SHP77 (cell line): ENCODE measurements around the gene SIM2.

Experiments used
- DNase-seq, 2 experiments: peaks; one replicate each; lab custom pipeline; 2025; lab: John Stamatoyannopoulos, UW

Gene SIM2

DNA sequence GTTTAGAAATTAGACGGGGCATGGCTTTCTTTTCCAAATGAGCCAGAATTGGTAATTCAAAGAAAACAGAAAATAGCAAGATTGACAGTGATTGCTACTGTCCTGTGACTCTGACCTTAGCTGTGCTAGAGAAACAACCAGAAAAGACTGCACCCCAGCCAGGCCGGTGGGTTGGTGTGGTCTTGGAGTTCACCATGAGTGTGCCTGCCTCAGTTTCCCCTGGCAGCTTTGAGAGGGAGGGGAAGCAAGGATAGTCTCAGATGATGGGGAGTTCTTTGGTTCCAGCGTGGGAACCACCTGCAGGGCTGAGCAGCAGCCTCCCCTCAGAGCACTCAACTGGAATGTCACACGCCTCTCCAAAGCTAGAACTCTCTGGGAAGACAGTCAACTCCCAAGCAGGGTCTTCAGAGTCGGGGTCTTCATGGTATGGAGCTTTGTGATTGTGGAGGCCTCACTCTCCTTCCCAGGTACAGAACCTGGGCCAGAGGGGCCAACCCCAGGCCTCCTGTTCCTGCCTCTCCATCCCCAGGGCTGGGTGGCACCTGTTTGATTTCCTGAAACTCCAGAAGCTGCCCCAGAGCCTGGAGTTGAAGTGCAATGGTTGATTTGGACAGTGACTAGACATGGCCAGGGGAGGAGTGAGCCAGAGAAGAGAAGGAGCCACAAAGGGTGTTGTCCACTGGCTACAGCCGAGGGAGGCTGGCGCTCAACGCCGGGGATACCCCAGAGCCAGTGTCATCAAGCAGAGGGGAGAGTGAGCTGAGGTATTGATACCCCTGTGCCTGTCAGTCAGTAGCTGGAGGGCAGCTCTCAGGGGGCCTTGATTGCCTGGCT lies 35.7 kb downstream of the SIM2 start:
- DNase-seq, result no peak

DNA sequence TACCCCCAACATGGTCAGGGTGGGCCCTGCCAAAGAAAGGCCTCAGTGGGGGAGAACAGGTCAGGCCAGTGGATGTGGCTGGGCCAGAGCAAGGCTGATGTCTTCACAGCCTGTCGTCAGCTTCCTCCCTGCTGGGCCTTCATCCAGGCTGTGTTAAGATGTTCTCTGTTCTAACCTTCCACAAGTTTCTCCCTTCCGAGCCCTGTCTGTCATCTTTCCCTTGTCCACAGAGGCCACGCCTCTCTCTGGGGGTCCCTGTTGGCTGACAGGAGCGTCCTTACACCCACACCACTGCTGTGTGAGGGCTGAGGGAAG lies 36.2 kb downstream of the SIM2 start:
- DNase-seq, result no peak

DNA sequence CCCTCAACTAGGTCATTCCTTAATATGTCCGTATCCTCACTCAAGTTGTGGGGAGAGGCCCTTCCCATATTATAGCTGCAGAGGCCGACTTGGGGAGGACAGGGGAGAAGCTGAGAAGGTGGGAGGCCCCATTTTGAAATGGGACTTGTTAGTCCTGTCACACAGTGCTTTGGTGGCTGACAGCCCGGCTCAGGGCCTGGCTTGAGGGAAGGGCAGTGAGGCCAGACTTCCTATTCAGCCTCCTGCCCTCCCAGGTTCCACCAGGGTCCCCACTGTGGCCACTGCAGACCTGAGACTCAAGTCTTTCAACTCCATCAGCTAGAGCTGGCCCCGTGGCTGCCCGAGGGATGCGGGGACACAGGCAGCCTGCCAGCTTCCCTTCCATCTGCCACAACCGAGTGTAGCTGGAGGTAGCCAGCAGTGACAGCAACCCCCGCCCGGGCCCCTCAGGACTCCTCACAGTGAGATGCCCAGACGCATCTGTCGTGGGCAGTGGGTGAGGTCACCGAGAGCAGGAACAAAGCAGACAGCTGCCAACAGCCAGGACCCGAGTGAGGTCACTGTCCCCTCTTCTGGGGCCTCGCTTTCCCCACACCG lies 36.9 kb downstream of the SIM2 start:
- peak in 1 of 2 experiments; percentile 22 for DNase-seq

DNA sequence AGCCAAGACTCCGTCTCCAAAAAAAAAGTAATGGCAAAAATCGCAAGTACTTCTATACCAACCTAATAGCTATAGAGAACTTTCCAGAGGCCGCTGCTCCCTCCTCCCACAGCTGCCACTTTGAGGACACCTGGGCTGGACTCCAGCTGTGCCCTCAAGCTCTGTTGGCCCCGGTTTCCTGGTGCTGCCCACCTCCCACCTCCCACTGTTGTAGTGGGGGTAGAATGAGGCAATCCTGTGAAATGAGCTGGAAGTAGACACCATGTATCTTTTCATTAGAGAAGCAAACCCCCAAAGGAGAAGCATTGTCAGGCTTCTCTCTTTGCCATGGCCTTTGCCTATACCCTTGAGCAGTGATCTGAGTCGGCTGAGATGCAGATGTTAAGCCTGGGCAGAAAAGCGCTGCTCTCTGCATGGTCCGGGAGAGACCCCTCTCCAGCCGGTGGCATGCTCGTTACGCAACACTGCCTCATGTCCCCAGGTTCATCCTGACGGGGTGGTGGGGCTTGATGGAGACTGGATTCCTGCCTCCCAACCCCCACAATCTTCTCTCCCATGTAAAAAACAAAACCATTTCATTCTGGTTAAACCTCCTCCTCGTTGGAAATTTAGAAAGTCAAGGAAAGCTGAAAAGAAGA lies 39.7 kb downstream of the SIM2 start:
- no peak for DNase-seq

DNA sequence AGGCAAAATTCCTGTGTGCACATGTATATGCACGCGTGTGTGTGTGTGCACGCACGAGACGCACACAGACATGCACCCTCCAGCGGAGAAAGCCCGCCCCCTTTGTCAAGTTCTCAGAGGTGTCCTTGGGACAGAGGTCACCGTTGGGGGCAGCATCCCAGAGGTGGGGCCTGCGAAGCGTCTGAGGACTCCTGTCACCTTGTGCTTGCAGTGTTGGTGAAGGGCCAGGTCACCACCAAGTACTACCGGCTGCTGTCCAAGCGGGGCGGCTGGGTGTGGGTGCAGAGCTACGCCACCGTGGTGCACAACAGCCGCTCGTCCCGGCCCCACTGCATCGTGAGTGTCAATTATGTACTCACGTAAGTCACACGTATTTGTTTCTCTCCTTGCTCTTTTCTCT lies 42.6 kb downstream of the SIM2 start:
- no peak for DNase-seq

DNA sequence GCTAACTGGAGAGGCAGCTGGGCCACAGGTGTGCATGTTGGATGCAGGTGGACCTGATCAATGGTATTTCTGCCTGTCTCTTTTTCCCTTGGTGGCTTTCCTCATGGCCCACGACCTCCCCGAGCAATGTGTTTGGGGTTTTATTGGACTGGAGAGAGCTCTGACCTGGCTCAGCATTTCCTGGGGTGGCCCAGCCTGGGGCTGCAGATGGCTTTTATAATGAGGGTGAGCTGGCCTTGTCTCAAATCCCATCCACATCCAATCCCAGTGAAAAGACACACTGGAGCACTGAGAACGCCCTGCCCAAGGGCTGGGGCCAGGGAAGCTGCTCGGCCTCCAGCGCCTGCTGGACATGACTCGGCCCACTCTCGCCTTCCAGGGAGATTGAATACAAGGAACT lies 44.1 kb downstream of the SIM2 start:
- DNase-seq, result no peak

DNA sequence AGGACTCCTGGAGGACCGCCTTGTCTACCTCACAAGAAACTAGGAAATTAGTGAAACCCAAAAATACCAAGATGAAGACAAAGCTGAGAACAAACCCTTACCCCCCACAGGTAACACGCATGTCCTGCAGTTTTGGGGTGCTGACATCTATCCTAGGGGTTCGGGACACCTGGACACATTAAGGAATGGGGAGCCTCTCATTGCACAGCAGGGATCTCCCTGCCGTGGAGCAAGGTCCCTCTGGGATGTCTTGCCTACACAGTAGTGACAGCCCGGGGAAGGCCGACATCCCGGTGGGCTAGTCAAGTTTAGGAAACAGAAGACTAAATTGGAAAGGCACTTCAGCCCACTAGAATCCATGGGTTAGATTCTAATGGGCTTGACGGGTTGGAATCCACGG lies 44.5 kb downstream of the SIM2 start:
- DNase-seq, result no peak

DNA sequence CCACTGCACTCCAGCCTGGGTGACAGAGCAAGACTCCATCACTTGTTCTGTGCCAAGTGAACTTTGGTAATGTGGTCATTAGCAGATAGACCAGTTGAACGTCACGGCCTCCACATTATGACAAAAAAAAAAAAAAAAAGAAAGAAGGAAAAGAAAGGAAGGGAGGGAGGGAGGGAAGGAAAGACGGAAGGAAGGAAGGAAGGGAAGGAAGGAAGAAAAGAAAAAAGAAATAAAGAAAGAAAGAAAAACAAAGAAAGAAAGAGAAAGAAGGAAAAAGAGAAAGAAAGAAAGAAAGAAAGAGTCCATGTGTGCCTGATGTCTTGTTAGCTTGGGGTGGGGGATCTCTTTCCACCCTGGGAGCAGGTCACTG lies 45.3 kb downstream of the SIM2 start:
- DNase-seq, result no peak

DNA sequence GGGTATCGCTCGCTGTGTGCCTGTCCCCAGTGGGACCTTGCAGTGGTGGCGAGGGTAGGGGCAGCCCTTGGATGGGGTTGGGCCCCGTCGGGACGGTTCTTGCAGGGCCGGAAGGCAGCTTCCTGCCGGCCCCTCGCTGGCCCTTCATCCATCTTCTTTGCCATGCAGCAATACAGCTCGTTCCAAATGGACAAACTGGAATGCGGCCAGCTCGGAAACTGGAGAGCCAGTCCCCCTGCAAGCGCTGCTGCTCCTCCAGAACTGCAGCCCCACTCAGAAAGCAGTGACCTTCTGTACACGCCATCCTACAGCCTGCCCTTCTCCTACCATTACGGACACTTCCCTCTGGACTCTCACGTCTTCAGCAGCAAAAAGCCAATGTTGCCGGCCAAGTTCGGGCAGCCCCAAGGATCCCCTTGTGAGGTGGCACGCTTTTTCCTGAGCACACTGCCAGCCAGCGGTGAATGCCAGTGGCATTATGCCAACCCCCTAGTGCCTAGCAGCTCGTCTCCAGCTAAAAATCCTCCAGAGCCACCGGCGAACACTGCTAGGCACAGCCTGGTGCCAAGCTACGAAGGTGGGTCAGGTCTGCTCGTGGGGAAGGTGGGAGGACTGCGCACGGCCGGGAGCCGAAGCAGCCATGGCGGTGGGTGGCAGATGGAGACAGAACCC lies 45.8 kb downstream of the SIM2 start:
- DNase-seq, result peak in 1 of 2 experiments; percentile 11

DNA sequence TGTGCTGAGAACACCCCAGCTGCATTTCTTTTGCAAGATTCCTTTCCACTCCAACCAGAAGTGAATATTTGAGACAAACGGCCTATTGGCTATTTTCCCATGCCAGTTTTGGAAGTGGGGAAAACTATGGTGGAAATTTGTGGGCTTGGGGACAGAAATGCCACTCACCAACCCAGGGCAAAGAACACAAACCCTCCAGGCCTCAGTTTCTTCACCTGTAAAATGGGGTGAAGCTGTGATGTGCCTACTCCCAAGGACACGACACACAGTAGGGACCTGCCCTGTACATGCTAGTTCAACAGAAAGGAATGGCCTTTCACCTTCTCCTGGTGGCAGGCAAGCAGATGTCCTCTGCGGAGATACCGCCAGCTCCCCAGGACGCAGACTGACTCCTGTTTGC lies 46.5 kb downstream of the SIM2 start:
- no peak for DNase-seq

DNA sequence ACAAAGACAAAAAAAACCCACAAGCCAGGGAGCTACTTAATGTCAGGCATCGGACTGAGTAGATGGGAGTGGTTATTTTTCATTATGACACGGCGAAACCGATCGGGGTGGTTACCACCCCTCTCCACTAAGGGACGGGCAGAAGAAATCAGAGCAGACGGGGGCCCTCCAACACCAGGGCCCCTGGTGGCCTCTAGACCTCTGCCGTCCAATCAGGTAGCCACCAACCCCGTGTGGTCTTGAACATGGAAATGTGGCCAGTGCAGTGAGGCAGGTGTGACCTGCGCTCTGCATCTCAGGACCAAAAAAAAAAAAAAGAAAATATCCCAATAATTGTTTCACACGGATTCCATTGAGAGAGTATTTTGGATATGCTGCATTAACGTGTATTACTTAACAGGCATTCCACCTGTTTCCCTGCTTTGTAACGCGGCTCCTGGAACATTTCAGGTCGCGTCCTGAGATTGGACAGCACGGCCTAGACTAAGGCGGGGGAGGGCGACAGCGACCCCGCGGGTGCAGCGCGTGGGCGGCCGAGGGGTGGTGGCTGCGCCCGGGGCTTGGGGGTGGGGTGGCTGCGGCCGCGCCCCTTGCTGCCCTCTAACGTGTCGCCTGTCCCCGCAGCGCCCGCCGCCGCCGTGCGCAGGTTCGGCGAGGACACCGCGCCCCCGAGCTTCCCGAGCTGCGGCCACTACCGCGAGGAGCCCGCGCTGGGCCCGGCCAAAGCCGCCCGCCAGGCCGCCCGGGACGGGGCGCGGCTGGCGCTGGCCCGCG lies 48.3 kb downstream of the SIM2 start:
- DNase-seq, result no peak

DNA sequence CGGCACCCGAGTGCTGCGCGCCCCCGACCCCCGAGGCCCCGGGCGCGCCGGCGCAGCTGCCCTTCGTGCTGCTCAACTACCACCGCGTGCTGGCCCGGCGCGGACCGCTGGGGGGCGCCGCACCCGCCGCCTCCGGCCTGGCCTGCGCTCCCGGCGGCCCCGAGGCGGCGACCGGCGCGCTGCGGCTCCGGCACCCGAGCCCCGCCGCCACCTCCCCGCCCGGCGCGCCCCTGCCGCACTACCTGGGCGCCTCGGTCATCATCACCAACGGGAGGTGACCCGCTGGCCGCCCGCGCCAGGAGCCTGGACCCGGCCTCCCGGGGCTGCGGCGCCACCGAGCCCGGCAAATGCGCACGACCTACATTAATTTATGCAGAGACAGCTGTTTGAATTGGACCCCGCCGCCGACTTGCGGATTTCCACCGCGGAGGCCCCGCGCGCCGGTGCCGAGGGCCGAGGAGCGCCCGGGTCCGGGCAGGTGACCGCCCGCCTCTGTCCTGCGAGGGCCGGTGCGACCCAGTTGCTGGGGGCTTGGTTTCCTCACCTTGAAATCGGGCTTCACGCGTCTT lies 49.0 kb downstream of the SIM2 start:
- peak in 1 of 2 experiments; percentile 4 for DNase-seq

DNA sequence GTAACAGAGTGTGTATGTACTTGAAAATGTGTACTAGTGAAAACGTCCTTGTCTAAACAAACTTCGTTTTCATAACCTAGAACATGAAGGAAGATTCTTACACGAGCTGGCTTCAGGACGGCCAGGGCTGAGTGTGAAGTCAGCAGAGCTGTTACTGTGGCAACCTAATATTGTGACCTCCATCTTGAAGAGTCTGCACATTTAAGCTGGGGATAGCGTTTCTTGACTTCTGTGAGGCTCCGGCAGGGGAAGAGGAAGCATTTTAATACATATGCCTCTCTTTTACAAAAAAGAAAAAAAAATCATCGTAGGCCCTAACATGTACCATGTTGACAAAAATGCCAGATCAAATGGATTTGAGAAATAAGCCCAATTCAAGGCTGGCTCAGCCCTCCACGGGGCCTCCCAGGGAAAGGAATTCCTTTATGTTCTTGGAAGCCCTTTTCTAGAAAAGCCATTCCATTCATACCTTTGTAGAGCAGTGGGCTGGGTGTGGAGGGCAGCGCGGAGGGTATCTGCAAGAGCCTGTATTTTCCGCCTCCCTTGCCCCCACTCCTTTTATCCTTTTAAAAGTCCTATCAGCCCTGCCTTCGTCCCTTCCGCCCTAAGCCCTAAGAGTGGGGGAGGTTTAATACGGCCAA lies 51.1 kb downstream of the SIM2 start:
- DNase-seq, result no peak

DNA sequence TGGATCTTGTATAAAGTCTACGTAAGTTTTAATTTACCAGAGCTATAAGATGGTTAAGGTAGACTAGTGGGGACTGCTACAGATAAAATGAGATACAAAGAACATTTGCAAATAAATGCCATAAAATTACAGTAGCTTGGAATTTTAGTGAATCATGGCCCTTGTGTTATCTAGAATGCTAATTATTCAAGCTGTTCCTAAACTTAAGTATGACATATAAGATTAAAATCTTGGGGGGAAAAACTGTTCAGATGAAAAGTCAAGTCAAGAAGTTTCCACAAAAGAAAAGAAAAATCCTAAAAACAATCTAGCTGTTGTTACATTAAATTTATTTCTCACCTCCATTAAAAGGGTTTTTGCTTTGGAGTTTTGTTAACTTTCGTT lies 51.7 kb downstream of the SIM2 start:
- no peak for DNase-seq

DNA sequence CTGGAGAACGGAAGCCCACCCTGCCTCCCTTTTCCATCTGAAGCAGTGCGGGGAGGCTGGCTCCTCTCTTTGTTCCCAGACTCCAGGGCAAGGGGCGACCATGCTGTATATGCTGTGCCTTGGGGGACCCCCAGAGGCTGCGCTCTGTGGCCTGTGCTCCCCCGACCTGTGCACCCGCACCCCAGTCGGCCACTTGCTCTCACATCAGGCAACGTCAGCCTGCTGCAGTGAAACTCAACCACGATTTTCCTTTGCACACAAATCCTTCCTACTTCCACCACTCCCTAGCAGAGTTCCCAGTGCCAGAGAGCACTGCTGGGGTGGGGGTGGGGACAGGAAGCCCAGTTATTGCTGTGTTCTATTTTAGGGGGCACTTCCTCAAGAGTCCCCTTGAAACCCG lies 52.5 kb downstream of the SIM2 start:
- DNase-seq, result no peak

DNA sequence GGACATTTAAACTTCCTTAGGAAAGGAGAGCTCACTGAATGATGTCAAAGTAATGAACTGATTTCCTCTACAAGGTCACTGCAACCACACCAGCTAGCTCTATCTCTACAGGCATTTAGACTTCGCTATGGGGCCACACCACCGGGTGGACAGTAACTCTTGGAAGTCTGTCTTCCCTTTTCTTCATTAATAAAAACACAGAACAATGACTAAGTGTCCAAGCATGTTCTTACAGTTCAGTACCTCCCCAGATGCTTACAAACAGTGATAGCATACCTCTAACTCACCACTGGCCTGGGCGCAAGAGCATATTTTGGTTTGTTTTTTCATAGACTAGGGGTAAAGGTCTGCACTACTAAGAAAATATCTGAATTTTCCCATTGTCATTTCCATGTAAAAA lies 54.6 kb downstream of the SIM2 start:
- DNase-seq, result no peak

DNA sequence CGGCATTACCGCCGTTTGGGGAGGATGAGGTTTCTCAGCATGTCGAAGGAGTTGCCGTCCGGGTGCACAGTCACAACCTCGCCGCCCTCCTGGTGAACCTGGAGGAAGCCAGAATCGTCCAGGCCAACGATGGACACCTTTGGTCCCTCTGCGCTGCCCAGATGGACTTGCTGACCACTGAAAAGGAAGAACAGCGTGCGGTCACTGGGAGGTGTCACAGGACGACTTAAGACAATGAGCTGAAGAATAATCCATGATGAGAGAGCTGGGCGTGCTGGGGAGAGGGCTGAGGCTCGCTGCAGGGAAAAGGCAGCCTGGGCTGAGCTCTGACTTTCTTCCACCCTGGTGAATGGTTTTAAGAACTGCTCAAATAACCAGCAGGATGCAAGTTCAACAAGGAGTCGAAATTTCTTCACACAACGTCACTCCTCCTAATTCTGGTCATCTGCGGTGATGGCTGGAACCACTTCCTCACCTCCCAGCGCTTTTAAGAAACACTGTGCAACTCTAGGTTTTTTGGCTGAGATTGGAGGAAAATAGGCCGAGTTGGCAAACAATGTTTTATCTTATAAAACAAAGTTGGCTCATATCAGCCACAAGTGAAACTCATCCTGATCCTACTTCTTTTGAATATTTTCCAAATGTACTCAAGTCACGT lies 55.5 kb downstream of the SIM2 start:
- DNase-seq, result no peak

DNA sequence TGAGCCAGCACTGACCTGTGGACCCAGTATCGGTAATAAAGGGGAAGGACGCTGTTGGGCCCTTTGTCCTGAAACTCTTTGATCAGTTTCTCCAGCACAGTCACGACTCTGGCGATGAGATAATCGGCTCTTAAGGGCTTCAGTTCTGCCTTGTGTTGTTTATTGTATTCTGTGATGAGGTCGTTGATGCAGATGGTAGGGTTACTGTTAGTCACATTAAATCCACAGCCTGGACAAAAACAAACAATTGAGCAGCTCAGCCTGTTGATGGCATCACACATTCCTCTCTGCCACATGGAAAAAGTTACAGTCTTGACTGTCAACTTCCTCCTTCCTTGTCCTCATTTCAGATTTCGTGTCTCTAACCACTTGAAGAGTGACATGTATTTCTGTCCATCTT lies 57.6 kb downstream of the SIM2 start:
- no peak for DNase-seq

DNA sequence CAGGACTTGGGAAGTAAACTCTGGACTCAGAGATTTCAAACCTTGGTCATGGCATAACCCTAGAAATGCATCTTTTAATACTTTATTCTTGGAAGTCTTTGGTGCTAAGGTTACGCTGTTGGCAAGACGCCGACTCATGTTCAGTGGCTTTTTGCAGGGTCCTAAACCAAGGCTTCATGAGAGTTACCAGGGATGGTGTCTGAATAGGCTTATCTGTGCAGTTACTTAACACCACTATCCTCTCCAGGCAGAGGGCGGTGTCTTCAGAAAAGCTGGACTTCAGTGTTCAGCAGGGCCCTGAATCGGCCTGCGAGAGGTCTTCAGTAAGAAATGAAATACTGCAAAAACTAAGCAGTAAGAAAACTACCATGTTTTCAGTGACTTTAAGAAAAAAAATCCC lies 58.3 kb downstream of the SIM2 start:
- DNase-seq, result no peak

DNA sequence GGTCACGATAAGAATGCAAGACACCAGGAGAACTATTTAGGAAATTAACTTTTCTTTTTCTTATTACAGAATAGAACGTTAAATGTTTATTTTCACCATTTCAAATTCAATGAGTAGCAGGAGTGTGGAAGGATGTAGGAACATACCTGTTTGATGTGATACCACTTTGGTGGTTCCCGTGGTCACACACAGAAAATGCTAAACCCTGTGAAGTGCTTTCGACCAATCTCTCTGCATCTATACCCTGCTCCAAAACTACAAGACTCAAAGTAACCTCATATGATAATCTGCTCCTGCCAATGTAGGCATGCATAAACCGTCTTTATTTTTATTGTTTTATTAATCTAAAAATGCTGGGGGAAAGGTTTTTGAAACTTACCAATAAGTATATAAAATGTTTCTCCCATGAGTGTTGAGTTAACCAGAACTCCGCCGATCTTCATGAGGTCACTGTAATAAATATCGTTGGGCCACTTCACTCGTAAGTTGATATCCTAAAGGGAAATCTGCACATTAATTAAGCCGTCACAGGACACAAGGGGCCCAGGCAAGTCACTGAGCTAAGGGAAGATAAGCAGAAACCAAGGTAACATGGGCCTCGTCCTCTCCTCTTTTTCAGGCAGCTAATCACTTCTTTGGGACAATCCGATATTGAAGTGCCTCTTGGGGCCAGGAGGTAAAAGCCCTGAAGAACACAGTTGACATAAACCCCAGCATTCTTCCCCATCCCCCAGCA lies 60.6 kb downstream of the SIM2 start:
- no peak for DNase-seq
